Activated CD4-positive, alpha-beta T cell treated with anti-CD3 and anti-CD28 coated beads, Interleukin-2, Interleukin-4, amounts not matched to agents 100 ng/mL and 50 ng/mL, durations not matched to agents 16 hours and 8 hours (primary cell): Measurements from ENCODE around the gene MED27.

Experiments used
- DNase-seq: peaks from one replicate; pipeline ENCODE4 v3.0.0-alpha.2; 2020; ENCODE audit warnings: low spot score

The MED27 gene

GRCh38 chr9:131879181-131879910 lies 200.3 kb downstream of the MED27 start:
- no peak for DNase-seq

GRCh38 chr9:131876486-131876885 lies 203.2 kb downstream of the MED27 start:
- DNase-seq = no peak

GRCh38 chr9:131875828-131876485 lies 203.7 kb downstream of the MED27 start:
- peak; percentile 11 for DNase-seq

GRCh38 chr9:131874916-131875670 lies 204.6 kb downstream of the MED27 start:
- no peak for DNase-seq

GRCh38 chr9:131874447-131874846 lies 205.2 kb downstream of the MED27 start:
- no peak for DNase-seq

- DNase-seq = no peak
Observed at GRCh38 chr9:131873891-131874440, 205.7 kb downstream of the MED27 start.

GRCh38 chr9:131873335-131873734 lies 206.3 kb downstream of the MED27 start:
- no peak for DNase-seq

GRCh38 chr9:131872702-131873101 lies 207.0 kb downstream of the MED27 start:
- no peak for DNase-seq

- DNase-seq = no peak
Observed at GRCh38 chr9:131872006-131872405, 207.7 kb downstream of the MED27 start.

- DNase-seq = no peak
Observed at GRCh38 chr9:131870156-131870555, 209.5 kb downstream of the MED27 start.

- DNase-seq = no peak
Observed at GRCh38 chr9:131869348-131869747, 210.3 kb downstream of the MED27 start.

GRCh38 chr9:131868766-131869165 lies 210.9 kb downstream of the MED27 start:
- DNase-seq = no peak

GRCh38 chr9:131867611-131868192 lies 212.0 kb downstream of the MED27 start:
- no peak for DNase-seq

GRCh38 chr9:131865446-131866195 lies 214.0 kb downstream of the MED27 start:
- no peak for DNase-seq

- DNase-seq = no peak
Observed at GRCh38 chr9:131864531-131864930, 215.1 kb downstream of the MED27 start.

GRCh38 chr9:131863306-131863896 lies 216.3 kb downstream of the MED27 start:
- no peak for DNase-seq

GRCh38 chr9:131862261-131862660 lies 217.4 kb downstream of the MED27 start:
- no peak for DNase-seq

- no peak for DNase-seq
Observed at GRCh38 chr9:131860430-131860829, 219.2 kb downstream of the MED27 start.

- DNase-seq = no peak
Observed at GRCh38 chr9:131858147-131858546, 221.5 kb downstream of the MED27 start.

- no peak for DNase-seq
Observed at GRCh38 chr9:131856105-131856504, 223.6 kb downstream of the MED27 start.
